Ishikawa (cell line): ENCODE data around the gene ZFAND3.

Source experiments
- CEBPB ChIP-seq: IDR thresholded peaks from 2 replicates; pipeline ENCODE4 v1.6.1; 2012
- EP300 ChIP-seq: IDR thresholded peaks from 2 replicates; pipeline ENCODE4 v1.6.1; 2012; ENCODE audit warnings: borderline replicate concordance
- FOXM1 ChIP-seq: IDR thresholded peaks from 2 replicates; pipeline ENCODE4 v1.6.1; 2012; ENCODE audit warnings: low read depth, borderline replicate concordance
- REST ChIP-seq: IDR thresholded peaks from 2 replicates; pipeline ENCODE4 v1.6.1; 2012; ENCODE audit warnings: low read depth, mild to moderate bottlenecking
- TAF1 ChIP-seq: IDR thresholded peaks from 2 replicates; pipeline ENCODE4 v1.6.1; 2012; ENCODE audit warnings: low read depth, mild to moderate bottlenecking
- TCF12 ChIP-seq: IDR thresholded peaks from 2 replicates; pipeline ENCODE4 v1.6.1; 2012; ENCODE audit warnings: low read depth
- YY1 ChIP-seq: IDR thresholded peaks from 2 replicates; pipeline ENCODE4 v1.6.1; 2012; ENCODE audit warnings: low read depth
- TF ChIP-seq, protein P1 (sequence below): IDR thresholded peaks from 2 replicates; pipeline ENCODE4 v1.6.1; 2012
- TF ChIP-seq, protein P2 (sequence below): IDR thresholded peaks from 2 replicates; pipeline ENCODE4 v1.6.1; 2012

GRCh38 chr6:38143191-38144150, 323.9 kb downstream of the ZFAND3 start:
- no peak for TF ChIP-seq TCF12
- TF ChIP-seq, protein P1, sequence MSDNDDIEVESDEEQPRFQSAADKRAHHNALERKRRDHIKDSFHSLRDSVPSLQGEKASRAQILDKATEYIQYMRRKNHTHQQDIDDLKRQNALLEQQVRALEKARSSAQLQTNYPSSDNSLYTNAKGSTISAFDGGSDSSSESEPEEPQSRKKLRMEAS, result no peak
- no peak for TF ChIP-seq EP300
- TF ChIP-seq, protein P2, sequence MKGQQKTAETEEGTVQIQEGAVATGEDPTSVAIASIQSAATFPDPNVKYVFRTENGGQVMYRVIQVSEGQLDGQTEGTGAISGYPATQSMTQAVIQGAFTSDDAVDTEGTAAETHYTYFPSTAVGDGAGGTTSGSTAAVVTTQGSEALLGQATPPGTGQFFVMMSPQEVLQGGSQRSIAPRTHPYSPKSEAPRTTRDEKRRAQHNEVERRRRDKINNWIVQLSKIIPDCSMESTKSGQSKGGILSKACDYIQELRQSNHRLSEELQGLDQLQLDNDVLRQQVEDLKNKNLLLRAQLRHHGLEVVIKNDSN, result no peak
- no peak for TF ChIP-seq REST
- TF ChIP-seq FOXM1, result no peak
- TF ChIP-seq CEBPB, result no peak
- TF ChIP-seq YY1, result no peak
- no peak for TF ChIP-seq TAF1
